K562 (cell line): ENCODE data around the gene HSD11B1L. TPM values are rescaled to one million over a fixed set of nuclear protein-coding genes. Genes with fewer than 3 reads are reported as not detected.

Source experiments
- ATAC-seq: fragments of 200-7000 bp; cut with Tn5 transposase; 3 replicates; pipeline ENCODE4 v1.9.1; 2020; ENCODE audit warnings: moderate library complexity
- BruUV-seq: library from RNA; stranded (reverse); fragments of 400-500 nt; replicated peaks from 2 replicates; lab custom pipeline; 2021; lab: Mats Ljungman, UMichigan
- CTCF ChIA-PET: fragments of 300-600 bp; formaldehyde crosslinking; extraction: SDS; loops from one replicate; lab custom pipeline; 2021; ENCODE audit warnings: low intra/inter-chr PET ratio; lab: Yijun Ruan, JAX
- POLR2A ChIA-PET: fragments of 300-600, 350-650 bp; sonication (Branson Sonifier 250); formaldehyde crosslinking; extraction: SDS; loops from one replicate; lab custom pipeline; 2021; ENCODE audit warnings: antibody characterized with exemption, inconsistent platforms; lab: Yijun Ruan, JAX
- DNase-seq, 4 experiments: peaks; one replicate each; pipeline versions ENCODE4 v3.0.0 to v3.0.0-alpha.2; 2011 to 2018; ENCODE audit warnings: low spot score in 3 of 4, mixed read lengths in 3 of 4; ENCODE audit errors: extremely low read depth in 1 of 4
- FAIRE-seq: peaks from 2 replicates; lab custom pipeline; 2011; peaks lifted over from hg19 to GRCh38; lab: Jason Lieb, UNC
- H2AFZ ChIP-seq: 2 replicates; pipeline ENCODE4 v1.6.0; 2011; ENCODE audit warnings: low read depth, low read length, control low read depth, inconsistent platforms
- H3K27ac ChIP-seq: fragments of 200-600 bp; 3 replicates; pipeline ENCODE4 v1.8.0; 2011; ENCODE audit warnings: low read depth, mild to moderate bottlenecking, control low read depth, inconsistent platforms, low read length, moderate library complexity, mixed read lengths; ENCODE audit errors: extremely low read depth
- H3K27me3 ChIP-seq, 2 experiments: fragments of 300-600 bp in 1 of 2; 2 replicates in 1 of 2; 3 replicates in 1 of 2; pipeline versions ENCODE4 v1.6.0 to v1.8.0; 2011; ENCODE audit warnings: inconsistent platforms in 2 of 2, low read length in 2 of 2, mild to moderate bottlenecking in 1 of 2, mixed read lengths in 1 of 2, moderate library complexity in 1 of 2; ENCODE audit not compliant: control insufficient read depth in 2 of 2, insufficient read depth in 2 of 2
- H3K36me3 ChIP-seq: fragments of 300-600 bp; 3 replicates; pipeline ENCODE4 v1.8.0; 2011; ENCODE audit warnings: mild to moderate bottlenecking, low read length, inconsistent platforms; ENCODE audit not compliant: control insufficient read depth, insufficient read depth
- H3K4me1 ChIP-seq, 2 experiments: fragments of 200-600 bp in 1 of 2; replicated peaks in 1 of 2; 2 replicates in 1 of 2; 3 replicates in 1 of 2; pipeline versions ENCODE4 v1.5.1 to v1.8.0; 2011; ENCODE audit warnings: inconsistent platforms in 2 of 2, low read length in 2 of 2, mild to moderate bottlenecking in 1 of 2, mixed read lengths in 1 of 2, moderate library complexity in 1 of 2; ENCODE audit not compliant: control insufficient read depth in 2 of 2, insufficient read depth in 2 of 2
- H3K4me2 ChIP-seq: 2 replicates; pipeline ENCODE4 v1.6.1; 2011; ENCODE audit warnings: low read length, control low read depth, inconsistent platforms, mixed read lengths; ENCODE audit not compliant: insufficient read depth
- H3K4me3 ChIP-seq: fragments of 200-600 bp; sonication (generic), shearing (Covaris generic); 2 replicates; pipeline ENCODE4 v1.5.1; 2016; ENCODE audit warnings: control low read depth, inconsistent platforms
- H3K79me2 ChIP-seq: fragments of 200-600 bp; 3 replicates; pipeline ENCODE4 v1.8.0; 2011; ENCODE audit warnings: low read length, inconsistent platforms; ENCODE audit not compliant: control insufficient read depth, insufficient read depth
- H3K9ac ChIP-seq, 2 experiments: 2 replicates each; pipeline versions ENCODE4 v1.6.0 to v1.6.1; 2011; ENCODE audit warnings: low read depth in 2 of 2, low read length in 2 of 2, control low read depth in 1 of 2, inconsistent platforms in 1 of 2, mild to moderate bottlenecking in 1 of 2, mixed read lengths in 1 of 2; ENCODE audit not compliant: insufficient read depth in 1 of 2
- H3K9me1 ChIP-seq: one replicate; pipeline ENCODE4 v1.6.0; 2011; ENCODE audit warnings: inconsistent platforms, mild to moderate bottlenecking, low read length, moderate library complexity; ENCODE audit not compliant: control insufficient read depth, insufficient read depth
- H3K9me3 ChIP-seq: replicated peaks from 2 replicates; pipeline ENCODE4 v1.5.1; 2011; ENCODE audit warnings: low read depth, low read length, inconsistent platforms; ENCODE audit not compliant: control insufficient read depth, insufficient read depth
- H4K20me1 ChIP-seq: replicated peaks from 2 replicates; pipeline ENCODE4 v1.6.1; 2011; ENCODE audit warnings: low read length, inconsistent platforms, mixed read lengths; ENCODE audit not compliant: control insufficient read depth, insufficient read depth
- BRCA1 ChIP-seq, 2 experiments: fragments of 450-650 bp in 1 of 2; sonication (generic) in 1 of 2; formaldehyde crosslinking in 1 of 2; IDR thresholded peaks; 2 replicates each; pipeline versions ENCODE4 v1.5.0 to v1.6.1; 2017 to 2020; ENCODE audit warnings: mild to moderate bottlenecking in 1 of 2, missing genetic modification reagents in 1 of 2
- CBFB ChIP-seq: sonication (generic); formaldehyde crosslinking; IDR thresholded peaks from 2 replicates; pipeline ENCODE4 v1.4.0; 2020; ENCODE audit warnings: mild to moderate bottlenecking, missing genetic modification reagents
- CHD2 ChIP-seq: IDR thresholded peaks from 2 replicates; pipeline ENCODE4 v1.6.1; 2011; ENCODE audit warnings: low read depth, low read length
- ETS2 ChIP-seq: IDR thresholded peaks from 2 replicates; pipeline ENCODE4 v1.6.1; 2016; ENCODE audit warnings: borderline replicate concordance, missing genetic modification characterization, mild to moderate bottlenecking, moderate library complexity, missing compliant biosample characterization; ENCODE audit not compliant: poor library complexity, severe bottlenecking
- MECOM ChIP-seq: fragments of 250-450 bp; sonication (Bioruptor Pico); IDR thresholded peaks from 2 replicates; pipeline ENCODE4 v1.8.0; 2022; ENCODE audit warnings: inconsistent platforms
- POLR2A ChIP-seq: fragments of 450-650 bp; conservative IDR thresholded peaks from 2 replicates; pipeline ENCODE4 v1.6.1; 2016
- POLR2G ChIP-seq: fragments of 200-400 bp; formaldehyde crosslinking; IDR thresholded peaks from 2 replicates; pipeline ENCODE4 v1.6.1; 2017; ENCODE audit warnings: low read depth, mild to moderate bottlenecking, antibody characterized with exemption, low read length, moderate library complexity
- PTBP1 ChIP-seq: fragments of 200-400 bp; formaldehyde crosslinking; IDR thresholded peaks from 2 replicates; pipeline ENCODE4 v1.6.1; 2017; ENCODE audit warnings: low read depth, low read length
- SNRNP70 ChIP-seq: fragments of 200-400 bp; formaldehyde crosslinking; optimal IDR thresholded peaks from 2 replicates; pipeline ENCODE3; 2017; ENCODE audit warnings: low read depth, low read length
- ZNF347 ChIP-seq: fragments of 450-650 bp; formaldehyde crosslinking; IDR thresholded peaks from 2 replicates; pipeline ENCODE4 v1.4.0; 2020; ENCODE audit warnings: low read depth, mild to moderate bottlenecking, moderate library complexity
- WGBS: fragments of 100-300 bp; shearing (Covaris generic); methylation state at CpG from one replicate; pipeline ENCODE4 v1.1.6; 2016; ENCODE audit warnings: low coverage, mixed read lengths; ENCODE audit not compliant: insufficient coverage; ENCODE audit errors: missing lambda C conversion rate; 5-methylcytosine and 5-hydroxymethylcytosine counted together
- in situ Hi-C: fragments of 300-500 bp; cut with MboI; formaldehyde crosslinking; loops from 4 replicates; pipeline ENCODE4 v1.15.0; 2018; ENCODE audit warnings: inconsistent platforms, mixed read lengths
- intact Hi-C: fragments of 100-400 bp; cut with micrococcal nuclease; formaldehyde crosslinking; loops from 2 replicates; pipeline ENCODE4 v1.14.2; 2022
- polyA plus RNA-seq, 8 experiments: library from polyadenylated mRNA; depleted of rRNA in 4 of 8; stranded (reverse) in 5 of 8; unstranded in 3 of 8; fragments of >200 nt; fragmentation: Nextera tagmentation in 2 of 8; fragmentation: Illumina TruSeq in 1 of 8; extraction: Ambion mirVana in 2 of 8; extraction: Trizol in 1 of 8; gene quantifications; 2 replicates each; pipeline versions ENCODE4 v1.2.1 to v1.2.3, GENCODE V29; 2011 to 2014; ENCODE audit warnings: inconsistent platforms in 1 of 8, missing spikeins in 1 of 8
- total RNA-seq, 7 experiments: library from RNA; depleted of rRNA in 6 of 7; stranded (reverse); fragments of >200 nt in 6 of 7; fragmentation: Illumina TruSeq in 2 of 7; extraction: Trizol in 2 of 7; gene quantifications; 2 replicates each; pipeline versions ENCODE4 v1.2.1 to v1.2.3, GENCODE V29; 2011 to 2021; ENCODE audit warnings: low replicate concordance in 1 of 7

Gene HSD11B1L
- total and polyA plus RNA-seq, 9 of the 15 experiments (the other 6 are each of a cell fraction or from before 2014, with no cell fraction given), result 0.31 to 7.7 (median 2.3) TPM

DNA sequence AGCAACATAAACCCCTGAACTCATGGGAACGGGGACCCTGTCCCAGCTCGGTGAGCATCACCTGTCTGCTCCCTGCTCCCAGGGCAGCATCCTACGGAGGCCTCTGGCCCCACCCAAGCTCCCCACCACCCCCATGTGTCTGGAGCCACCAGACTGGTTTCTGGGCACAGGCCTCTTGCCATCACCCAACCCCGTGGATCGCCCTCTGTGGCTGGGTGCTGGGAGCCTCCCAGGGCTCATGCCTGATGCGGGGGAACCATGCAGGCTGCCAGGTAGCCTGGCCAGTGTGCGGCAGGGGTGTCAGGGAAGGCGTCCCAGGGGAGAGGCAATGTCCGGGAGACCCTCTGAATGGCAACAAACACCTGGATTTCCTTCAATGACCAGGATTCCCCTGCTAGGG lies 3.2 kb upstream of the HSD11B1L start:
- H3K9ac ChIP-seq, result 0 out of 4 replicates have a peak overlapping the region, but pooled peaks of 1 of the 2 experiments have one; percentile 22
- peaks cover 25 to 67% of the 10 kb centered on the region in 2 experiments for H3K4me1 ChIP-seq
- H3K9me3 ChIP-seq, result no peaks in the 10 kb centered on the region
- no peak overlapping the region for H3K27ac ChIP-seq
- H4K20me1 ChIP-seq, result peaks cover 6% of the 10 kb centered on the region; the same call in 1 of the 2 replicates
- POLR2A ChIA-PET, result interaction anchor here (1.0 to 1.2 kb wide), 2 partner anchors 12 to 34 kb away, joined by 3 to 4 read pairs; no protein-coding TSS in a partner anchor
- ATAC-seq (no peak), DNase-seq (no peak)
- in situ Hi-C loops (no loop called here), intact Hi-C loops (no loop called here)
- H3K4me2 ChIP-seq, result no peak overlapping the region
- H3K9me1 ChIP-seq, result no peaks in the 10 kb centered on the region
- CTCF ChIA-PET, result no interaction called here
- no TSS peak for BruUV-seq
- H3K27me3 ChIP-seq, result no peaks in the 10 kb centered on the region
- H2AFZ ChIP-seq, result no peak overlapping the region
- WGBS, result 89% methylated on average over 7 of the region's 9 CpGs
- peaks cover 17% of the 10 kb centered on the region; the same call in 2 of the 3 replicates for H3K36me3 ChIP-seq
- TF ChIP-seq MECOM (CRISPR knock-in tag) (no peak), POLR2A (0 out of 2 replicates have a peak, but pooled peaks have one; percentile 1)
- TF ChIP-seq, all 486 proteins: peak for 1
- Histone ChIP-seq H3K4me3 (no peak overlapping the region), H3K79me2 (peaks cover 12% of the 10 kb centered on the region)
- no peak for FAIRE-seq

DNA sequence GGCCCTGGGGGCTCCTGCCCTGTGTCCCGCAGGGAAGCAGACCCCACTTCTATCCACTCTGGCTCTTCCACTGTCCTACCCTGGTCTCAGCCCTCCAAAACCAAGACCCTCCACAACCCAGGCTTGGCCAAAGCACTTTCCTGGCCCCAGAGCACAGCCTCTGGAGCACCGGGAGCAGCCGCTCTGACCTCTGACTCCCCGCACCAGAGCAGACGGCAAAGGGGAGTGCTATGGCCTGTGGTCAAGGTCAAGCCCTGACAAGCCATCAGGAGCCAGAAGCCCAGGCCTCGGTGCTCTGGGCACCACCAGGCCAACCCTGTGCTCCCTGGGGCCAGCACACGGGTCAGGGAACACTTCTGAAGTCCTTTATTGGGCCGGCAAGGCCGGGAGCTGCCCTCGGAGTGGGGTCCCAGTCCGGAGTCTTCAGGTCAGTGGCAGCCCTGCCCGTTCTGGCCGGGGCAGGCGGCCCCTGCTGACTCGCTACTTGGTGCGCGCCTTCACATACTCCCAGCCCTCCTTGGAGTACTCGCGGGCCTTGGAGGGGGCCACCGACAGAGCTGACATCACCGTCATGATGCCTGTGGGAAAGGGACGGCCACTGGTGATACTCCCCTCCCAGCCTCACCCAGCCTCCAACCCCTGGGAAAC lies 2.6 kb upstream of the HSD11B1L start:
- Histone ChIP-seq H3K4me3 (no peak overlapping the region), H3K9ac (peak overlapping the region in 1 of 2 experiments; percentile 50; a peak in 1 of 4 replicates), H3K4me2 (no peak overlapping the region), H3K4me1 (peaks cover 28 to 67% of the 10 kb centered on the region in 2 experiments), H3K36me3 (peaks cover 17% of the 10 kb centered on the region; the same call in 2 of the 3 replicates), H4K20me1 (peaks cover 6% of the 10 kb centered on the region; the same call in 1 of the 2 replicates), H3K9me1 (no peaks in the 10 kb centered on the region), H2AFZ (no peak overlapping the region), H3K9me3 (no peaks in the 10 kb centered on the region), H3K79me2 (peaks cover 12% of the 10 kb centered on the region), H3K27ac (no peak overlapping the region), H3K27me3 (no peaks in the 10 kb centered on the region)
- ATAC-seq, result no peak
- FAIRE-seq, result no peak
- DNase-seq, result no peak
- in situ Hi-C loops (no loop called here), intact Hi-C loops (no loop called here)
- TF ChIP-seq CBFB (no peak), ZNF347 (no peak), POLR2G (peak; percentile 46; the same call in 1 of the 2 replicates), PTBP1 (no peak), CHD2 (no peak), SNRNP70 (no peak), ETS2 (no peak), BRCA1 (IDR thresholded peaks at IDR 0.05) (no peak), BRCA1 (CRISPR knock-in tag; IDR thresholded peaks at IDR 0.05) (no peak)
- BruUV-seq, result no TSS peak
- CTCF ChIA-PET, result no interaction called here
- POLR2A ChIA-PET, result interaction anchor here (1.0 kb wide), 1 partner anchor 12 kb away, joined by 4 read pairs; no protein-coding TSS in a partner anchor
- 90% methylated on average over 21 of the region's 22 CpGs for WGBS
